HCT116 (cell line): ENCODE results near the gene GRID2.
"Not testable (repeated sequence)": the region's sequence is repeated elsewhere in the genome, so short reads cannot be mapped to it uniquely, and the experiment has no call there.

ENCODE experiments used
- CTCF ChIP-seq, 3 experiments: fragments of 200-600 bp in 1 of 3; sonication (generic) in 1 of 3; IDR thresholded peaks in 2 of 3; conservative IDR thresholded peaks in 1 of 3; 2 replicates each; pipeline ENCODE4 v1.5.1; 2012 to 2017; ENCODE audit warnings: low read depth in 2 of 3, low read length in 2 of 3, antibody characterized with exemption in 1 of 3, borderline replicate concordance in 1 of 3, control low read depth in 1 of 3, mild to moderate bottlenecking in 1 of 3, mixed read lengths in 1 of 3, mixed run types in 1 of 3, moderate library complexity in 1 of 3; ENCODE audit not compliant: insufficient read depth in 1 of 3
- EZH2 ChIP-seq: fragments of 200-600 bp; sonication (generic); IDR thresholded peaks from 2 replicates; pipeline ENCODE4 v1.6.1; 2017; ENCODE audit warnings: antibody characterized with exemption, mixed run types
- MAX ChIP-seq: IDR thresholded peaks from 2 replicates; pipeline ENCODE4 v1.6.1; 2012
- POLR2A ChIP-seq: IDR thresholded peaks from 2 replicates; pipeline ENCODE4 v1.7.0; 2011; ENCODE audit warnings: borderline replicate concordance; ENCODE audit not compliant: insufficient read depth, insufficient read length; ENCODE audit errors: extremely low read depth
- POLR2AphosphoS5 ChIP-seq: IDR thresholded peaks from 2 replicates; pipeline ENCODE4 v1.6.1; 2011; ENCODE audit warnings: mild to moderate bottlenecking, low read depth, low read length, moderate library complexity
- REST ChIP-seq: IDR thresholded peaks from 2 replicates; pipeline ENCODE4 v1.6.1; 2012; ENCODE audit warnings: low read depth
- SIN3A ChIP-seq: IDR thresholded peaks from 2 replicates; pipeline ENCODE4 v1.6.1; 2012; ENCODE audit warnings: low read depth
- SRF ChIP-seq: IDR thresholded peaks from 2 replicates; pipeline ENCODE4 v1.6.1; 2012; ENCODE audit warnings: low read depth

GRCh38 chr4:92277057-92277881 lies 26.5 kb upstream of the GRID2 start:
- not testable (repeated sequence) for TF ChIP-seq POLR2A; CTCF (IDR thresholded peaks at IDR 0.05 in 2 of 3, conservative IDR thresholded peaks at IDR 0.05 in 1 of 3; ENCODE audit: borderline replicate concordance in 1 of 3, insufficient read depth in 1 of 3, low read depth in 2 of 3, low read length in 2 of 3); EZH2; SRF; REST; MAX; POLR2AphosphoS5; SIN3A
